DMS 273 (cell line): Measurements from ENCODE around the gene CFAP97.
"Not testable (repeated sequence)": the region's sequence is repeated elsewhere in the genome, so short reads cannot be mapped to it uniquely, and the experiment has no call there.

Experiments
- DNase-seq: peaks from one replicate; lab custom pipeline; 2025; ENCODE audit not compliant: unreplicated experiment; lab: John Stamatoyannopoulos, UW

The CFAP97 gene

GRCh38 chr4:185224597-185224996 is 20.8 kb upstream of the CFAP97 start:
- DNase-seq = peak; percentile 13

- no peak for DNase-seq
Measured at GRCh38 chr4:185222598-185222997, 18.8 kb upstream of the CFAP97 start.

GRCh38 chr4:185221912-185222311 is 18.1 kb upstream of the CFAP97 start:
- no peak for DNase-seq

- DNase-seq = no peak
Measured at GRCh38 chr4:185221491-185221890, 17.7 kb upstream of the CFAP97 start.

- peak; percentile 60 for DNase-seq
Measured at GRCh38 chr4:185219551-185220344, 15.9 kb upstream of the CFAP97 start.

- no peak for DNase-seq
Measured at GRCh38 chr4:185218312-185218711, 14.5 kb upstream of the CFAP97 start.

GRCh38 chr4:185217408-185217975 is 13.7 kb upstream of the CFAP97 start:
- DNase-seq = no peak

GRCh38 chr4:185215261-185215660 is 11.5 kb upstream of the CFAP97 start:
- DNase-seq = no peak

GRCh38 chr4:185213877-185214276 is 10.1 kb upstream of the CFAP97 start:
- no peak for DNase-seq

GRCh38 chr4:185212581-185212980 is 8.8 kb upstream of the CFAP97 start:
- DNase-seq = peak; percentile 49

- no peak for DNase-seq
Measured at GRCh38 chr4:185211641-185212040, 7.8 kb upstream of the CFAP97 start.

- peak; percentile 10 for DNase-seq
Measured at GRCh38 chr4:185211035-185211434, 7.2 kb upstream of the CFAP97 start.

- peak; percentile 69 for DNase-seq
Measured at GRCh38 chr4:185210102-185210981, 6.5 kb upstream of the CFAP97 start.

- not testable (repeated sequence) for DNase-seq
Measured at GRCh38 chr4:185209852-185210101, 6.0 kb upstream of the CFAP97 start.

GRCh38 chr4:185209031-185209851 is 5.4 kb upstream of the CFAP97 start, which contains the start of gene SNX25:
Gene SNX25 (plus strand): TSS chr4:185209598. CDS start chr4:185209827, 229 bp downstream.
- peak; percentile 90 for DNase-seq

- no peak for DNase-seq
Measured at GRCh38 chr4:185207466-185207865, 3.7 kb upstream of the CFAP97 start.

- DNase-seq = no peak
Measured at GRCh38 chr4:185205697-185206342, 2.0 kb upstream of the CFAP97 start.

GRCh38 chr4:185205073-185205472 is 1.3 kb upstream of the CFAP97 start:
- not testable (repeated sequence) for DNase-seq

- DNase-seq = peak; percentile 37
Measured at GRCh38 chr4:185204238-185204910, 574 bp upstream of the CFAP97 start.

GRCh38 chr4:185202984-185203485 is 765 bp downstream of the CFAP97 start:
- peak; percentile 16 for DNase-seq
